ENCODE measurements around the gene KIF17.

GRCh38 chr1:20666804-20667203 is 51.0 kb downstream of the KIF17 start:
- TF ChIP-seq CTCF (IDR thresholded peaks at IDR 0.05; ENCODE audit: insufficient read depth, low read length): no peak
- TF ChIP-seq POLR2AphosphoS5 (IDR thresholded peaks at IDR 0.05; ENCODE audit: low read depth): no peak
- TF ChIP-seq GABPA (IDR thresholded peaks at IDR 0.05; ENCODE audit: low read depth): no peak
- TF ChIP-seq REST (IDR thresholded peaks at IDR 0.05; ENCODE audit: insufficient replicate concordance, low read depth): no peak
